NCI-H2029 (cell line): Measurements from ENCODE around the gene SEC24D.
A peak's percentile ranks its signal among the peaks of the same experiment; 100 is the strongest.

Experiments
- DNase-seq: peaks from one replicate; lab custom pipeline; 2025; lab: John Stamatoyannopoulos, UW

SEC24D gene

GRCh38 chr4:118718511-118719170 is 117.3 kb downstream of the SEC24D start:
- DNase-seq, result no peak

DNA sequence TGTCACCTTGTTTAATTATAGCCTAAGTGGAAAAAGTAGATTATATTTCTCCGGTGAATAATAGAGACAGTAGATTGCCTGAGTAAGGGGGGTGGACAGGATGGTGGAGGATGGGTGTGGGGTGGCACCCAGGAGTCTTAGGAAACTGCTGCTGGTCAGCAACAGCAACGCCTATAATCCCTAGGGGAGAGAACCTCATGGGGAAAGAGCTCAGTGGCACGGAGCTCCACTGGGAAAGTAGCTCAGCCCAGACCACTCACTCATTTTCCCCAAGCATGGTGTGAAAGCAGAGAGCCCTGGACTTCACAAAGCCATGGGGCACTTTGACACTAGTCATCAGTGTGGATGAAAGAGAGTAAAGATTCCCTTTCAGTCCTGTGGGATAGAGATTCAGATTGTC is 119.6 kb downstream of the SEC24D start:
- no peak for DNase-seq

DNA sequence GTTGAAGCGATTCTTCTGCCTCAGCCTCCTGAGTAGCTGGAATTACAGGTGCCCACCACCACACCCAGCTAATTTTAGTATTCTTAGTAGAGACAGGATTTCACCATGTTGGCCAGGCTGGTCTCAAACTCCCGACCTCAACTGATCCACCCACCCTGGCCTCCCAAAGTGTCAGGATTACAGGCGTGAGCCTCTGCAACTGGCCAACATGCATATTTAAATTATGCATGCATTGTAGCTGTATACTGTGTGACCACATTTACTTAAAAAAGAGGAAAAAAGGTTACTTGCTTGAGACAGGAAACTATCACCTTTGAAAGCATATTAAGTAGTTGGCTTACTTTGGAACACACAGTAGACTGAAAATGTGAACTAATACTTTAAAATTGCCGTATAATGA is 121.2 kb downstream of the SEC24D start:
- no peak for DNase-seq

DNA sequence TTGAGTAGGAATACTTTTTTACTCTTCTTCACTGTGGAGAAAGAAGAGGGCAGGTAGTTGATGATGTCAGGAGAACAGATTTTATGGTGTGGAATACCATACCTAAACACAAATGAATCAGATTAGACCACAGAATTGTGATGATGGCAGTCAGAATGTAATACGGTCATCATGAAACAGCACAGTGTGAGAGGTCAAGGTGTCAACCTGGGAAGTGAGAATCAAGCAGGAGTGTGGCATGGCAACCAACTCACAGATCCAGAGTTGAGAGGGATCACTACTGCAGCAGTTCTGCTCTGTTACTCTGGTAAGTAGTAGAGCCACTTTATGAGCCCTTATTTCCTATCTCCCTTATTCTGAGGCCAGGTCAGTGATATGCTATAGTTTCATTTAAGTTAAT is 123.1 kb downstream of the SEC24D start:
- DNase-seq, result no peak

DNA sequence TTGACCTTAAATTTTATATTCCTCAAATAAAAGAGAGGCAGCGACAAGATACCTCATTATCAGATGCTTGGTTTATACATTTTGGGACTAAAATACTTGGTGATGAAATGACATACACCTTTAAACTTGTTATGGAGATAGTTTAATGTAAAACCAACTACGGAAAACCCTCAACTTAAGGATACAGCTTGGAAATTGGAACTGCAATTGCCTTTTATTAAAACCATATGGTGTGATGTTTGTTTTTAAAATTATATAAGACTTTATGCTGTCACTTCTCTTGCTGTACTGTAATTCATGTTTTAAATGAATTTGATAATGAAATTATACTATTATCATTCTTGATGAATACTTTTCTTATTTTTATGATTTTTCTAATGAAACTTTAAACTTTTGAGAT is 124.9 kb downstream of the SEC24D start:
- no peak for DNase-seq

DNA sequence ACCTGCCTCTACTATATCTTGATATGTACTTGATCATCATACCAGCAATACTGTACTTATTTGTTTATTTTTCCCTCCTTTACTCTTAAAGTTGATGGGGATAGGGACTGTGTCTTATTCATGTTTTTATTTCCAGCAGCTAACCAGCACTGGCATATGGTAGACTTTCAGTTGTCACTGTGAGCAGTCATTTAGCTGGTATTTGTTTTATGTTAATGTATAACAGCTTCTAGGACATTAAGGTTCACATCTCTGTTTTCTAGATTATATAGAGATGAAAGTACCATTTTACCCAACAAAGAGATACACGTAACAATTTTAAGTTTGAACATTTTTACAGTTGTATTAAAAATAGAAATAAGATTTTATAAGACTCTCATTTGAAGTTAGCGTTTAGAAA is 132.8 kb downstream of the SEC24D start:
- no peak for DNase-seq

GRCh38 chr4:118684873-118685811 is 150.8 kb downstream of the SEC24D start, which contains the start of gene METTL14:
Gene METTL14 (plus strand): TSS chr4:118685392. CDS start chr4:118685535, 143 bp downstream.
- peak; percentile 73 for DNase-seq

DNA sequence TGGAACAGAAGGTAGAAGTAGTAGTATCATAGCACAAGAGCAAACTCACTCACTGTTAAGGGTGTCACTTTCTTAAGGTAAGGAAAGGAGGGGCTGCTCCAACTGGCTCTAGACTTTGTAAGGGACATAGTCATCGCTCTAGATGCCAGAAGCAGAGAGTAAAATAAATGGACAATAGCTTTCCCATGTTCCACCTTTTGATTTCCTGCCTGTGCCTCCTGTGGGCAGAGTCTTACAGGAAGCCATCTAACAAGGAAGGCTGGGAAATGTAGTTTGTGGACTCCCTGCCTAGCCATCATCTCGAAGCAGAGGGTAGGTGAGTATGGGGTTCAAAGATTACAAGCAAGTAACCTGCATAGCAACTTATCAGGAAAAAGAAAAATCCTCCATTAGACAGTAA is 152.4 kb downstream of the SEC24D start:
- DNase-seq, result no peak

DNA sequence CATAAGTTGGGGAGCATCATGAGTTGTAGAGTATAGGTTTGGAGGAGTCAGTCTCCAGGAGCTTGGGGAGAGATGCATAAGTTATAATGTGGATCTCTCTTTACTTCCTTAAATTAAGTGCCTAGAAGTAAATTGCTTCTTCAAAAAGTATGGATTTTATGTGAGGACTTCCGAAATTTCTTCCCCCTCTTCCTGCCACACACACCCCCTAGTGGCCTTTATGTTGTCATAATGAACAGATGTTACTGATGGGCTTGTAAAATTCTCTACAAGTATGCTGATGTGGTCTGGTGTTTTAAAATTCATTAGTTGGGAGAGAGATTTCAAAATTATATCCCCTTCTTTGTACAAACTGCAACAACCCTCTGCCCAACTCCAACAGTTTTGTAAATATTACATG is 153.0 kb downstream of the SEC24D start:
- DNase-seq, result no peak

GRCh38 chr4:118680808-118681207 is 155.1 kb downstream of the SEC24D start:
- DNase-seq, result no peak

- DNase-seq, result no peak
Observed at GRCh38 chr4:118676128-118676527, 159.8 kb downstream of the SEC24D start.
